ENCODE data around the gene HERPUD2.
"Not testable (repeated sequence)": the region's sequence is repeated elsewhere in the genome, so short reads cannot be mapped to it uniquely, and the experiment has no call there.

The HERPUD2 gene

DNA sequence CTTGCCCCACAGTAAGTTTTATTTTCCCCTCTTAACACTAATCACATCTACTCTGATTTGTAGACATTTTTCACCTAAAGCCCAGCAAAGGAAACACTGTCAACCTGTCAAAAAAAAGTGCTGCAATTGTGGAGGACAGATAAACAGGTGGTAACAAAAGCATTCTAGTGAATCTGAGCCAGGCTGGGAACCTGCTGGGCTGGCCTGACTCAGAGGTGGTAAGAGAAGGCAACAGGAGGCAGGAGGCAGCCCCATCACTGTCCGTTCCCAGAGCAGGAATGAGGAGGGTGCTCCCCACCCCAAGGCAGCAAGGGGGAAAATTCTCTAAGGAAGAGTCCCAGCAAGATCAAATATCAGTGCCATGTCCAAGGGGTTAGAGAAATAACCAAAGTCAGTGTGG lies 19.5 kb upstream of the HERPUD2 start:
- DNase-seq (ENCODE audit: low read depth in 2 of 2) = no peak

DNA sequence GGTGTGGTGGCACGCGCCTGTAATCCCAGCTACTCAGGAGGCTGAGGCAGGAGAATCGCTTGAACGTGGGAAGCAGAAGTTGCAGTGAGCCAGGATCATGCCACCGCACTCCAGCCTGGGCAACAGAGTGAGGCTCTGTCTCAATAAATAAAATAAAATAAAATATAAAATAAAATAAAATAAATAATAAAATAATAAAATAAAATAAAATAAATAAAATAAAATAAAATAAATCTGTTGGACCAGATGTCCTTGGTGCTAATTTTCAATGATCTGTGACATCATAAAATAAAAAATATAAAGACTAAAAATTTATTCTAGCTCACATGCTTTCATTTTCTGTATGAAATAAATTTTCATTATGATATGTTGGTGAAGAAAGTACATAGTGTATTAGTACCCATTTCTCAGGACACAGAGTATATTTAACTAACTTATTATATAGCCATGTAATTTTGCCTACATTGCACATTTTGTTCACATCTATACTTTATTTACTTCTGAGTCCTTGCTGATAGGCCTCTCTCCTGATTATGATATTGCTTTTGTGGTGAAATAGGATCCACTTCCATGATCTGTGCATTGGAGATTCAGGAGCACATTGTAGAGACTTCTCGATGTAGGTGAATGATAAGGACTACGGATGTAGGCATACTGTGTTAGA lies 17.8 kb upstream of the HERPUD2 start:
- DNase-seq (ENCODE audit: low read depth in 2 of 2) = no peak

DNA sequence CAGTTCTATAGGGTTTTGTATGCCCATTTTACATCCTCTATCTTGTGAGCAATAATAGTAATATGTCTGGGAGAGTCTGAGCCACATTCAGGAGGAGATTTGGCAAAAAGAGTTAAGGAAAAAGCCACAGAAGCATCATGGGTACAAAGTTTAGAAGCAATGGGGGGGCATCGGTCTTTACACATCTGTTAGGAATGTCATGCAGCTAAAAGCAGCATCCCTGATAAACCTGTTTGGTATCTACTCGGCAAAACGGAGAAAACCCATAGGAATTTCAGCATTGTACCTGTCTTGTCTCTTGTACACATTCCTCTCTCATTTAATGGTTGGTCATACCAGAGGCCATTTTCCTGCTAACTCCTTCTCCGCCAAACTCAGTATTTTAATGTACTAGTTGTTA lies 12.5 kb upstream of the HERPUD2 start:
- DNase-seq (ENCODE audit: low read depth in 2 of 2) = no peak

DNA sequence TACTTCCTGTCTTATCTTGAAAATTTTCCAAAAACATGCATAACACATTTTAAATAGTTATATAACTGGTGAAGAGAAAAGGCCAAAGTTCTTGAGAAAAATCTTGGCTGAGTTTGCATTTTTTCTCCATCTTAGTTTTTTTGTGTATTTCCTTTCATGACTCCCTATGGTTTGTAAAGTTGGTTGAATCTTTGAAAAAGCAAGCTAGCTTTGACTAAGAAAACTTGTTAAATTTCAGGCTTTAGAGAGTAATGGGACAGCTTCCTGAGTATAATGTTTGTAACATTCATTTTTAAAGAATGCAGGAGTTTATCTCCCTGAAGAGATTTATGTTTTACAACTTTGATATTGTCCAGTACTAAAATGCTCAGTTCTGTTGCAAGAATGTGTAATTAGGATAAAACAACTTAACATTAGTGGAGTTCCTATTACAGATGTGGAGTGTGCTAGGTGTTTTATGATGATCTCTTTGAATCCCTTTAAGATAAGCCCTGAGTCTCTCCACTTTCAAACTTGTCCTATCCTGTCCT lies 11.1 kb upstream of the HERPUD2 start:
- no peak for DNase-seq (ENCODE audit: low read depth in 2 of 2)

DNA sequence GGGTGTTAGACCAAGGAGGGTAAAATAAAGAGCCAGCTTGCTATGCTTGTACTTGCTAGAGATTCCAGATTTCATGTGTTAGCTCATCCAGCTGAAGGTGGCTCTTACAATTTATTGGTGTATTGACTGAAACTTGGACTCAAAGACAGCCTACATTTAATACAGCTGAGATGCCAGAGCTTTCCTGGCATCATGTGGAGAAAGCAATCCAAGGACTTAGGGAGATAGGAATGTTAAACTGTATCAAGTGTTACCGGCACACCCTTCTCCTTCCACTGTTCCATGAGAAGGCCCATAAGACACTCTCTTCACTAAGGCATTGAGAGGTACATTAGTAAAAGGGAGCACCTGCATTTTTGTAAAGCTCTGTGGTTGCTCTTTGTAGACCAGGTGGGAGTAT lies 9.3 kb upstream of the HERPUD2 start:
- DNase-seq (ENCODE audit: low read depth in 2 of 2) = no peak

DNA sequence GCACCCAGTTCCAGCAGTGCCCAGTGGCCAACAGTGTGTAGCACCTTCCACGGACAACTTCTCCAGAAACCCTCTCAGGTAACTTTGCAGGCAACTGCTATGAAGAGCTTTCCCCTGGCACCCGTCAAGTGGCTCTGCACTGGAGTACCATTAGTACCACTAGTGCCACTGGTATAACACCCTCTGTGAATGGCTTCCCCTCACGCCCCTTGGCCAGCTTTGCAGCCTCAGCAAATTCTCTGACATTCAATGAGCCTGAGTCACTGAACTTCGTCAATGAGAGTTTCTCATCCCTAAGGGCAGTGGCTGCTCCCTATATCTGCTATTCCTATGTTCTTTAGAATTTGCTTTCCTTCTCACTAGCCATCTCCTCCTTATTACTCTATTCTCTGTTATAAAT lies 7.6 kb upstream of the HERPUD2 start:
- DNase-seq (ENCODE audit: low read depth in 2 of 2) = no peak

DNA sequence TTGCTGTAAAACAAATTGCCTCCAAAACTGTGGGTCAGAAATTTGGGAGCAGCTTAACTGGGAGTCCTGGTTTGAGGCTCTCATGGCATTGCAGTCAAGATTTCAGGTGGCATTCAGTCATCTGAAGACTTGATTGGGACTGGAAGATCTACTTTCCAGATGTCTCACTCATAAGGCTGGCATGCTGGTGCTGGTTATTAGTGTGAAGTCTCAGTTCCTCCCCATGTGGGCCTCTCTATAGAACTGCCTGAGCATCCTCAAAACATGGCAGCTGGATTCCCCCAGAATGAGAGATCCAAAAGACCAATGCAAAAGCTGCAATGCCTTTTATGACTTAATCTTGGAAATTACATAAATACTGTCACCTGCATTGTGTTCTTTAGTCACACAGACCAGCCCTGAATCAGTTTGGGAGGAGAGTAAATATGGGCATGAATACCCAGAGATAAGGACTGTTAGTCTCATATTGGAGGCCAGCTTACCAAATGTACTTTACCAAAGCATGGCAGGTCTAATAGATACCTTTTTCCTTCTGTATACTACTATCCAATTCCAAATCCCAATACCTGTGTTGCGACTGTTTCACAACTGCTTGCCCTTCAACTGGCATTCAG lies 6.5 kb upstream of the HERPUD2 start:
- no peak for DNase-seq (ENCODE audit: low read depth in 2 of 2)

DNA sequence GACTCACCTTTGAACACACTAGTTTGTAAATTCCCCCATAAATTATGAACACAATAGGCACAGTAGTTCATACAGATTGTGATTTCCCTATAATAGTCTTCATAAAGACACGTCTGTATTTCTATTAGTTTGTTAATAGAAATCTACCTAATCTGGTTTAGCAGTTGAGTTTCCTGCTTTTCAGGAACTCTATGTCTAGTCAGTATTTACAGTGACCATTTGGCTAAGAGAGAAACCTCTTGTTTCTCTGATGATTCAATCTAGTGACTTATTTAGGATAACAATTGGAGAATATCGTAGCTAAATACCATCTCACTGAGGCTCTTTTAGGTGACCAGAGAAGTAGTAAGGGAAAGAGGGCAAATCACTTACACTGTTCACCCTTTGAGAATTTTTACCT lies 5.9 kb upstream of the HERPUD2 start:
- DNase-seq (ENCODE audit: low read depth in 2 of 2) = no peak

DNA sequence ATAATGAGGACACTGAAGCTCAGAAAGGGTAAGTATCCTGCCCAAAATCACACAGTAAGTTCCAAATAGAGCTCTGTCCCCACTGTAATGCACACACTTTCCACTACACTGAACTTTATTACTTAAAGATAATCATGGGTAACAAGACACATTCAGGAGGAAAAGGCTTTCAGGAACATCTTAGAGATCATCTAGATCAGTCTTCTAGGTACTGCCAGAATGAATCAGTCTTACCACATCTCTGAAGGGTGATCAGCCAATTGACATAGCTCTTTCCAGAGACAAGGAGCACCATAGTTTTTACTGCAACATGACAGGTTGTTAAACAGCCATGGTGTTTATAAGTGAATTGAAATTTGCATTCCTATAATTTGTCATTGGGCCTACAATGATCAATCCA lies 5.4 kb upstream of the HERPUD2 start:
- no peak for DNase-seq (ENCODE audit: low read depth in 2 of 2)

DNA sequence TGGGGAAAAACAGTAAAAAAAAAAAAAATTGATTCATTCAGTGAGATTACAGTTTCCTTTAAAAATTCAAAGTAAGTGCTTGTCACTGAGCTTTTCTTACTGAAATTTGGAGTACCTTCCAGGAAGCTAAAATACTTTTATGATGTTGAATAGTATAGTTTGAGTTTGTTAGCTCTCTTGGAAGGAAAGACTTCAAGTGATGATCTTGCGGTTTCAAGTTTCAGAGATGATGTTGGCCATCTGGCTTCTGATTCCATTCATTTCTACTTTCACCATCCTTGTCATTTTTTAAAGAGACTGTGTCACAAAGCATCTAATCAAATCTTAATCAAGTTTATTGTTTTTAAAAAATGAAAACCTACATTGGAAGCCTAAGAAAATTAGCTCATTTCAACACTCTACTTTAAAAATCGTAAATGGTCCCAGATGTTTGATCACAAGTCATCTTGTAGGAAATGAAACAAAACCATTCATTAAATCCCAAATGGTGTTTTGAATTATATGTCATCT lies 4.9 kb upstream of the HERPUD2 start:
- no peak for DNase-seq (ENCODE audit: low read depth in 2 of 2)

DNA sequence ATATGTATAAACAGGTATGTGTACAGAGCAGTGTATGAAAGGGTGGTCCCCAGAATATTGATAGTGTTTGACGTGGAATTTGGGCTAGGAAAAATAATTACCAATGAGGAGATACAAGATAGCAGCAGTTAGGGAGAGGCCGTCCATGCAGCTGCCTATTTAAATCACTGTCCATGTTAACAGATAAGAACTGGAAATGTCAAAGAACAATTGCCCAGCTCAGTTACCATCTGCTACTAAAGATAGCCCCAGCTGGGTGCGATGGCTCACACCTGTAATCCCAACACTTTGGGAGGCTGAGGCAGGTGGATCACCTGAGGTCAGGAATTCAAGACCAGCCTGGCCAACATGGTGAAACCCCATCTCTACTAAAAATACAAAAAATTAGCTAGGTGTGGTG lies 3.4 kb upstream of the HERPUD2 start:
- DNase-seq (ENCODE audit: low read depth in 2 of 2) = not testable (repeated sequence)

DNA sequence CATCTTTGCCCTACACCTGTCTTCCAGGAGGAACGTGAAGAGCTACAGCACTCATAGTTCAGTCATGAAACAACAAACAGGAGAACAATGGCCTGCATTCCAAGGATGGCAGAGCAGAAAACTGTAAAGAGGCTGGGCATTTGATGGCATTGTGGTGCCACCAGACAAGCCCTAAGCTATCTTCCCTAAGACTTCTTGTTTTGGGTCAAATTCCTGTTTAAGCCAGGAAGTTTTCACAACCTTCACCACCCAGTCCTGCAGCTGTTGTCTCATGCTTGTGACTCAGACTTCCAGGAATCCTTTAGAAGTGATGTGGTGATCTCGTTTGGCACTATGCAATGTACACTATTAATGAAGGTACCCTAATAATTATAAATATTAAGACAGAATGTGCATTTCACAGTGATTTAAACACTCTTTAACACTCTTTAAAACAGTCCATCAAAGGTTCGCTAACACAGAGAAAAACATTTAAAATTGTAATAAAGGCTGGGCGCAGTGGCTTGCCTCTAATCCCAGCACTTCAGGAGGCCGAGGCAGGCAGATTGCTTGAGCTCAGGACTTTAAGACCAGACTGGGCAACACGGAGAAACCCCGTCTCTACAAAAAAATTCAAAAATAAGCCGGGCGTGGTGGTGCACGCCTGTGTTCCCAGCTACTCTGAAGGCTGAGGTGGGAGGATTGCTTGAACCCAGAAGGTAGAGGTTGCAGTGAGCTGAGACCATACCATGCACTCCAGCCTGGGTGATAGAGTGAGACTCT lies 2.7 kb upstream of the HERPUD2 start:
- DNase-seq (ENCODE audit: low read depth in 2 of 2) = no peak

DNA sequence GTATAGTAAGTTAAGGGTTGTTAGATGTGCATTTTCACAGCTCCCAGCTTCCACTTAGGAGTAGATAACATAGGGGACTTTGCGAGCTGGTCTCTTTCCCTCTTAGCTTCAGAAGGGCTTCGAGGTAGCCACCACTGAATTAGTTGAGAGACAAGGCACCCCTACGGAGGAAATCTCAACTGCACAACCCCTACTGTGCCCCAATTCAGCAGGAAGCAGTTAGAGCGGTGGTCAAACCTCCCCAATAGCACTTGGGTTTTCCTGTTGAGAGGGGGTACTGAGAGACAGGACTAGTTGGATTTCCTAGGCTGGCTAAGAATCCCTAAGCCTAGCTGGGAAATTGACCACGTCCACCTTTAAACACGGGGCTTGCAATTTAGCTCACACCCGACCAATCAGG lies 1.1 kb upstream of the HERPUD2 start:
- no peak for DNase-seq (ENCODE audit: low read depth in 2 of 2)

DNA sequence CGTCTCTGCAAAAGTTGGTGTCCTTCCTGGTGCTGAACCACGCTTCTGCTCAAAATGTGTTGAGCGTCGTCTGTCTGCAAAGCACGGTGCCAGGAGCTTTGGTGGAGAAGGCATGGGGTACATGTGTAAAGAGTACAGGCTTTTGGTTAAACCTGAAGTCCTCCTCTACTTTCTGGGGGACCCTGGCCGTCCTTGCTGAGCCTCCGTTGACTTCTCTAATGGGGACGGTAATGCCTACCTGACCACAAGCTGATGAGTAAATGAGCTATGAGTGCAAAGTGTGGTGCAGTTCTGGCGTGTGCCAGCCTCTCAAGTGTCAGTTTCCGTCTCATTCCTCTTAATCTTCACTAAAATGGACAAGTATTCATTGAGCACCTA lies 527 bp upstream of the HERPUD2 start:
- DNase-seq (ENCODE audit: low read depth in 2 of 2) = no peak

DNA sequence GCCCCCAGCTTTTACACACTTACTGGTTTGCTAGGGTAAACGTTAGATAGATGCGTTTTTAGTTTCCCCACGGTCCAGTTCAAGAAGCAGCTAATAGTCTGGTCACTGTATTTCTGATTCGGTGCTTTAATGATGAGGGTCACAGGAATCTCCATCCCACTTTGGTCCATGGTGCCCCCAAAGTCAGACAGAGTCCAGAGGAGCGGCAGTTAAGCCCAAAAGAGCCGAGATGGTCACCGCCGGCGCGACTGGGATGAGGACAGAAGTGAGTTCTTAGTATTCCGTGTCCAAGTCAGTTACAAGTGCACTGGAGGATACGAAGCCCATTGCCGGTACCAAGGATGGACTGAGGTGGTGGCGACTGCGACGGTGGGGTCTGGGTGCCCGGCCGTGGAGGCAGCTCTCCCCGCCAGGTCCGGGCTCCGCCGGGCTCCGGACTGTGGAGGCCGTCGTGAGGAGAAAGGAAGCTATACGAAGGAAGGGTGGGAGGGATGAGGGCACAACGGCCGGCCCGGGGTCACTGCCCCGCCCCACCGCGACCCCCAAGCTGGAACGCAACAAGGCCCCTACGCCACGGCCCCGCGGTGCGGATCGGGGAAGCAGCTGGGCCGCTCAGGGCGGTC lies 663 bp downstream of the HERPUD2 start:
- DNase-seq (ENCODE audit: low read depth in 2 of 2) = no peak

DNA sequence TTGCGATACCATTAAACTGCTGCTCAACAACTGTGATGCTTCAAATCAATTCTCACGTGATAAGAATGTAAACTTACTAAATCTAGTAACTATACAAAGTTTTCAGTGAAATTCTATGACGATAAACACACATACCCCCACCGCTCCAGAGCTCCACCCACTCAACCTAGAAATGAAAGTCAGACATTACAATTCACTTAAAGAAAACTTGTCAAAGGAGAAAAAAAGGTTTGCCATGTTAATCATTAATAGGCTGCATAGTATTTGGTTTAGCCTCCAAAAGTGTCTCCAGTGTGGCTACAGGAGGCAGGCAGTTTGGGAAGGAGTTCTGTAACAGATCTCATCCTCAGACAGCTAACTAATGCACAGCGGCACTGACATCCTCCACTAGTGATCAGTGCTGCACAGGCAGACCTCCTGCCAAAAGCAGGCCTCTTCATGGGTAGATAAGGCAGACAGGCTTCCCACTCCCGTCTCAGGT lies 3.1 kb downstream of the HERPUD2 start:
- DNase-seq (ENCODE audit: low read depth in 2 of 2) = no peak

DNA sequence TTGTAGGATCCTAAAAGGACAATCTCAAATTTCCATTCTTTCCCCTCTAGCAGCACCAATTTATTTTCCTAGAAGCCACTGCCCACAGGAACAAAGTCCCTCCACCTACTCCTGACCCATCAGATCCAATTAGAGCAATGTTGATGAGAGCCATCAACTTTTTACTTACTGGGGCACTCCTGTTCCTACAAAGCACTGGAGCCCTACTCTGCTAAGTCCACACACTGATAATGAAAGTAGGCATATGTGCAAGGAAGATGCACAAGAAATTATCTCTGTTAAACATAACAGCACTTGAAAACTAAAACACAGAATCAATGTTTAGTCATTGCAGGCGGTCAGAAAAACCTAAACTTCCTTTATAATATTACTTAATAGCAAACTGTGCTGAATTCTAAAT lies 3.6 kb downstream of the HERPUD2 start:
- no peak for DNase-seq (ENCODE audit: low read depth in 2 of 2)

DNA sequence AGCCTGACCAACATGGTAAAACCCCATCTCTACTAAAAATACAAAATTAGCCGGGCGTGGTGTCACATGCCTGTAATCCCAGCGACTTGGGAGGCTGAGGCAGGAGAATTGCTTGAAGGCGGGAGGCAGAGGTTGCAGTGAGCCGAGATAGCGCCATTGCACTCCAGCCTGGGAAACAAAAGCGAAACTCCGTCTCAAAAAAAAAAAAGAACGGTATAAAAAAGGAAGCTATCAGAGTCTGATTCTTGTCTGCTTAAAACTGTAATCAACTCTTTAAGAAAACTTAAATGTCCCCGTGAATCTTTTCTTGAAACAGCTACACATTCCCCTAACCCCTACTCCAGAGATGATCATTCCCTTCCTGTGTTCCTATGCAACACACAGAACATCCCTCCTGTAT lies 4.3 kb downstream of the HERPUD2 start:
- DNase-seq (ENCODE audit: low read depth in 2 of 2) = not testable (repeated sequence)

DNA sequence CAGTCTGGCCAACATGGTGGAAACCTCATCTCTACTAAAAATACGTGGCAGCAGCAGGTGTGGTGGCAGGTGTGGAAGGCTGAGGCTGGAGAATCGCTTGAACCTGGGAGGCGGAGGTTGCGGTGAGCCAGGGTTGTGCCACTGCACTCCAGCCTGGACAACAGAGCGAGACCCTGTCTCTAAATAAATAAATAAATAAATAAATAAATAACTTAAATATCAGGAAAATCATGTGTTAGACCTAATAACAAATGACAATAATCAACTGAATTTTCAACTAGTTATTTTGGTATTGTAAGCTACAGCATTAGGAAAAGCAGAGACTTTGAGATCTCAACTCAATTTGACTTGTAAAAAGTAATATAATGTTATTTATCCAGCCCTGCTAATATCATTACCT lies 9.2 kb downstream of the HERPUD2 start:
- no peak for DNase-seq (ENCODE audit: low read depth in 2 of 2)

DNA sequence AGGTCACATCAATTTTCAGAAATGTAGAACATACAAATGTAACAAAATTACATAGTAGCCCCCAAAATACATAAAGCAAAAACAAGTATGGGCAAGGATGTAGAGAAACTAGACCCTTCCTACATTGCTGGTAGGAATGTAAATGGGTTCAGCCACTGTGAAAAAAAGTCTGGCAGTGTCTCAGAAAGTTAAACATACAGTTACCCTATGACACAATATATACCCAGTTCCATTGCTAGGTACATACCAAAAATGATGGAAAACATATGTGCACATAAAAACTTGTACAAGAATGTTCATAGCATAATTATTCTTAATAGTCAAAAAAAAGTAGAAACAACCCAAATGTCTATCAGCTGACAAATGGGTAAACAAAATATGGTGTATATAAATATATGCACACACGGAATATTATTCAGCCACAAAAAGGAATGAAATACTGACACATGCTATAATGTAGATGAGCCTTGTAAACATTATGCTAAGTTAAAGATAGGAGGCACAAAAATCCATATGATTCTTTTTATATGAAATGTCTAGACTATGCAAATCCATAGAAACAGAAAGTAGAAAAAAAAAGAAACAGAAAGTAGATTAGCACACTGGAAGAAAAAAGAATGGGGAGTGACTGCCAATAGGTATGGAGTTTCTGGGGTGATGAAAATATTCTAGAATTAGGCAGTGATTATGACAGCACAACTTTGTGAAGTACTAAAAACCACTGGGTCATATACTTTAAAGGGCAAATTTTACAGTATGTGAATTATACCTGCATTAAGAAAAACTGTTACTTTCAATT lies 13.5 kb downstream of the HERPUD2 start:
- no peak for DNase-seq (ENCODE audit: low read depth in 2 of 2)

DNA sequence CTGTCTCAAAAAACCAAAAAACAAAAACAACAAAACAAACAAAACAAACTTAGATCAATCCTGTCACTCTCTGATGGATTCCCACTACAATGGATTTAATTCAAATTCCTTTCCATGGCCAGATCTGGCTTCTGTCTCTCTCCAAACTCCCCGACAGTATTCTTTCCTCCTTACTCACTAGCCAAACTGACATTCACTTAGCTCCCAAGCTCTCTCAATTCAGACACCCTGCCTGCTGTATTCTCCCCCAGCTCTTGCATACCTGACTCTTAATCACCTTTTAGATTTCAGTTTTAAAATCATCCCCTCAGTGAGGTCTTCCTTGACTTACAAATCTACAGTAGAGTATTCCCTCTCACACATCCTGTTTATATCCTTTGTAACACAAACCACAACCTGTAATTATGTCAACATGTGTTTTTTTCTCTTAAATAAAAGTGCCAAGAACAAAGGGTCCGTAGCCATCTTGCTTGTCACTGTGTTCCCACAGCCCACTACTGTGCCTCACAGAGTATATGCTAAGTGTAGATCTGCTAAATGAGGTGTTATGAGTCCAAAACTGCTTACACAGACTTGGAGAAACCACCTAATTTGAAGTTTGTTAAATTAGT lies 14.4 kb downstream of the HERPUD2 start:
- DNase-seq (ENCODE audit: low read depth in 2 of 2) = no peak
